GM18507 (cell line): ENCODE results near the gene CDH23.

Source experiments
- DNase-seq: peaks from one replicate; pipeline ENCODE4 v3.0.0; 2011; ENCODE audit warnings: low read depth; ENCODE audit not compliant: insufficient read length; ENCODE audit errors: extremely low spot score
- FAIRE-seq: peaks from 2 replicates; lab custom pipeline; 2011; peaks lifted over from hg19 to GRCh38; lab: Jason Lieb, UNC

Gene CDH23

DNA sequence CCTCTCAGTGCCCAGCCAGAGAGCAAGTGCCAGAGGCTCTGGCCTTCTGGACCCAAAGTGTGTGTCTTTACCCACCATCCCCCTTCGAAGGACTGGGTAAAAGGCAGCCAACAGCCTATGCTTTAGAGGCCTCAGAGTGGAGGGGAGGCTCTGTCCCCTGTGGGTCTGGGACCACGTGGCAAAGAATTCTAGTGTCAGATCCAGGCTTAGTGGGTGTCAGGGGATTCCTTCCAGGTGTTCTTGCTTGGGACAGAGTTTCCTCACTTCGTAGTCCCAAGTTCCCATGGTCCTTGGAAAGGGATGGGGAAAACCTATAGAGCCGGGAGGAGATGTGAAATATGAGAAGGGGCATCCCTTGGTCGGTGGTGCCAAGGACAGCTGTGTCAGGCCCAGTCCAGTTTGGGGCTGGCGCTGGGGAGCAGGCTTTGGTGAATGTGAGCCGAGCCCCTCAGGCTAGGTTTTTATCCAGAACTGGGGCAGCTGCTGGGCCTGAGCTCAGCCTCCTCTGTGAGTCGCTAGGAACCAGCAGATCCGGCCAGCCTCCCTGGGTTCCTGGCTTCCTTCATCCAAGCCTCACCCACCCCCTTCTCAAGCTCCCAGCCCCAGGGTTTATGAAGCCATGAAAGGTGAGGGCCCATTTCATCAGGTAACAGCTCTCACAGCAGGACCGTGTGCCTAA, 251.7 kb downstream of the CDH23 start:
- DNase-seq: no peak
- no peak for FAIRE-seq

DNA sequence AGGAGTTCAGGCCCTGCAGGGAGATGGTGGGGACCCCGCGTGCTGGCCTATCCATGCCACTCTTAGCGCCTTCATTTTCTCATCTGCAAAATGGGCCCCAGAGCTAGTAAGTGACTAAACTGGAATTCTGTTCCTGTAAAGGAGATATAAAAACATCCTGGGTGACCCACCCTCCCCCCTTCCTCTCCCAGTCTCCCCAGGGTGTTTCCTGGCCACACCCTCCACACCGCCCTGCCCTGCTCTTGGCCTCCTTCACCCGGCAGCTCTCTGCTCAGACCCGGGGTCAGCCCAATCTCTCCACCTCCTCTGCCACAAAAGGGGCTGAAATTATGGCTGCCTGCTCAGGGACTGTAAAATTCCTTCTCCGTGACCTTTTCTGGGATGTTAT, 252.2 kb downstream of the CDH23 start:
- FAIRE-seq: no peak
- no peak for DNase-seq

DNA sequence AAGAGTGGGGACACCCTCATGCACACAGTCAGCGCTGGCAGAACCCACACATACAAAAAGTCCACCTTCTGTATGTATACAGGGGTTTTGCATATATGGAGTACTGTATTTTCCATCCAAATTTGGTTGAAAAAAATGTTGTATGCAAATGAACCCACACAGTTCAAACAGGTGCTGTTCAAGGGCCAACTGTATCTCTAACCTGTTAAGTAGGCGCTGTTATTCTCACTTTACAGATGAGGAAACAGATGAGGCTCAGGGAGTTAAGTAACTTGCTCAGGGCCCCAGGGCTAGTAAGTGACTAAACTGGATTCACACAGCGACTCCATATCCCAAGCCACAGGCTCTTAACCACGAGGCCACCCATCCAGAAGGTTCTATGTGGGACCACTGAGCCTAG, 252.9 kb downstream of the CDH23 start:
- FAIRE-seq (no peak), DNase-seq (no peak)

DNA sequence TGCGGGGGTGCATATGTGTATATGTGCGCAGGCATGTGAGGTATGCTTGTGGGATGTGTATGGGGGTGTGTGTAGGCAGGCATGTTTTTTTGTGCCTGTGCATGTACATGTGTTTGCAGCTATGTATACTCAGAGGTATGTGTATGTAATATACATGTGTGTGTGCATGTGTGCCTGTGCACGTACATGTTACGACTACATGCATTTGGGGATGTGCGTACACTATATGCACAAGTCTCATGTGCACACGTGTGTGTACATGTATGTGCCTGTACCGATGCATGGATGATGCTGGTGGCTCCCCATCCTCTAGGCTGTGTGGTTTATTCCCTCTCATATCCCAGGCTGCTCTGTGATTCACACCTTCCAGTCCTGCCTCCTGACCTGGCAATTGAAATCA, 253.7 kb downstream of the CDH23 start:
- no peak for FAIRE-seq

DNA sequence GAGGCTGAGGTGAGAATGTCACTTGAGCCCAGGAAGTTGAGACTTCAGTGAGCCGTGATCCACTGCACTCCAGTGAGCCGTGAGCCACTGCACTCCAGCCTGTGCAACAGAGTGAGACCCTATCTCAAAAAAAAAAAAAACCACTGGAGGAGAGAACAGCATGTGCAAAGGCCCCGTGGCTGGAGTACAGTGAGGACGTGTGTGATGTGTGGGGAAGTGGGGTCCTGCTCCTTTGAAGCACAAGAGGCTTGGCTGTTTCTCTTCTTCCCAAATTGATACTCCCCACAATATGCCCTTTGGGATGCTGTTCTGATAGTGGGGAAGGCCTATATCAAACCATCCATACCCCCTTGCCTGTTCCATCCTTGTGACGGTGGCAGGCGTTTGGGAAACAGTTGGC, 254.7 kb downstream of the CDH23 start:
- FAIRE-seq: no peak
- DNase-seq: no peak

More for the DNA sequence above, 253.7 kb downstream of the CDH23 start:
- DNase-seq: no peak

DNA sequence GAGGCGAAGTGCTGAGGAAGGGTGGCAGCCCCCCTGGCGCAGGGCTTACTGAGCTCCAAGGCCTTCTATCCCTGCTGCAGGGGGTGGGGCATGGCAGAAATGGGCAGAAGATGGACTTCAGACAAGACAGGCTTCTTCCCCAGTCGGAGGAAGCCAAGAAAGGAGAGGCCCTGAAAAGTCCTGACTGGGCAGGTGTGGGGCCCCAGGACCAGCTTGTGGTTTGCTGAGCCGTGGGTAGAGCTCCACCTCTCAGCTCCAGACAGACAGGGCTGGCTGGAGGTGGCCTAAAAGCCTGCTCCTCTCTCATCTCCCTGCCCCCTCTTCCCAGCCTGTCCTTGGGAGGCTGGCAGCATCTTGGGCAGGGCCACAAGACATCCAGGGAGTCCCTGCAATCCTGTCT, 255.2 kb downstream of the CDH23 start:
- FAIRE-seq (no peak), DNase-seq (no peak)

DNA sequence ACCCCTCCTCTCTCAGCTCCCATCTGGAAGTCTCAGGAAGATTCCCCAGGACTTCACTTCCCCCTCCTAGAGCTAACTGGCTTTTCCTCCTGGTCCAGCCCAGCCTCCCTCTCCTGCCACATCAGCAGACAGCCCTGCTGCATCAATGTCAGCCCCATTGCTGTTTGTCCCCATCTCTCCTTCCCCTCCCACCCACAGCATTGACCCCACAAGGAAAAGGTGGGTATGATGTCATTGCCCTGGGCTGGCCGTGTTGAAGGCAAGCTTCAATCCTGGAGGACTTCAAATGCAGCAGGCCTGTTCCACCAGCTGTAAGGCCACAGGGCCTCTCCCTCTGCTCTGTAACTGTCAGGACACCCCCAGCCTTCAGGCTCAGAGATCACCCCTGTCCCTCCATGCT, 256.3 kb downstream of the CDH23 start:
- no peak for FAIRE-seq
- DNase-seq: no peak

DNA sequence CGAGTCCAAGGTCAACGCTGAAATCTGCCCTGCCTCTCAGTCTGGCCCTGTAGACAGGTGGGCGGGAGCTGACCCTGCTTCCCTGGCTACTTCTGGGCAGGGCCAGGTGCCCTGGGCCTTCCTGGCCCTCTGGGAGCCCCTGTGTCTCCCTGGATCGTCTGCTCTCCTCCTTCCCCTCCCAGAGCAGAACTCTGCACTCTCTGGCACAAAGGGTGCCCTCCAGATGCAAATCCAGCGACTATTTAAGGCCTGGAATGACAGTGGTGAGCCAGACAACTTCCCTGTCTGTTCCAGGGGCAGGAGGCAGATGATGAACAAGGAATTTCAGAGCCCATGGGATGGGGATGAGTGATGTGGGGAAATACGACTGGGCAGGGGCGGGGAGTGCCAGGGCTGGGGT, 259.5 kb downstream of the CDH23 start:
- DNase-seq (no peak), FAIRE-seq (no peak)

DNA sequence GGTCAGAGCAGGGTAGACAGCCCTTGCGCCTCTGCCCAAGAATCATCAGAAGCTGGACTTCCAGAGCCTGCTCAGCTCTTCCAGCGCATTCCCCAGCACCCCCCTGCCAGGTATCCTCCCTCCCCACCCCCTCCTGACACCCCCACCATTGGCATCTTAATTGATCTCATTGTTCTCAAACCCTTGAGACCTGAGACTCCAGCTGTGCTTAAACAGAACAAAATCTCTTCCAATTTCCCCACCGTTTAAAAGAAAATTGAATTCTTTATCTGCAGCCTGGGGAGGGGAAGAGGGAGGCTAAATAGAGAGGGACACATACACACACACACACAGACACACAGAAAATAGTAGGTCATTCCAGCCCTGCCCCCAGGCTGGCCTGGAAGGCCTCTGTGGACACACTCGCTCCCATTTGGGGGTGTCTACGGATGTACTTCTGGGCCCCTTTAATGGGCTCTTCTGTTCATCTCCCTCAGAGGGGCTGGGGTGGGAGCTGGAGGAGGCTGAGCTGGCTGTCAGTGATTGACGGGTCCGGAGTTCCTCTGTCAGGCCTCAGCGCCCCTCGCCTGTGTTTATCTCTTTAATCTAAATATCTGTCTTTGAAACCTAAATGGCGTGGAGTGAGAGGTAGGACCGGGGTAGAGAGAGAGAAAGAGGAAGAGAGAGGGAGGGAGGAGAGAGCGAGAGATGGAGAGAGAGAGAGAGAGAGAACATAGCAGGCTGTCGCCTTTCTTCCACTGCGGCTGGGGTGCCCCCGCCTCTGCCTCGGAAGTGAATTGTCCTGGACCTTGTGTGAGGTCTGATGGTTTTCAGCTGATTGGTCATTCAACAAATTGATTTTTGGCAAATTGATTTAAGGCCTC, 261.1 kb downstream of the CDH23 start:
- FAIRE-seq: no peak

DNA sequence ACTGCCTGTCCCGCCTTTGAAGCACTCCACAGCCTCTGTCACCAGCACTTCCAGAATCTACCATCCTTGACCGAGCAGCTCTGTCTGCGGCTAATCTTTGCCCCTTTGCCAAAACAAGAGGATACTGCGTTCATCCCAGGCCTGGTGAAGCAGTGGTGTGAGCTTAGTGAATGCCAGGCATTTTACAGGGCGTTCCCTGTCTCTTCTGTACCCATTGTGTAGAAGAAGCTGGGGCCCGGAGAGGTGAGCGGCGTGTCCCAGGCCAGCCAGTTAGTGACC, 261.7 kb downstream of the CDH23 start:
- no peak for DNase-seq
- FAIRE-seq: no peak

More for the DNA sequence above, 261.1 kb downstream of the CDH23 start:
- no peak for DNase-seq

DNA sequence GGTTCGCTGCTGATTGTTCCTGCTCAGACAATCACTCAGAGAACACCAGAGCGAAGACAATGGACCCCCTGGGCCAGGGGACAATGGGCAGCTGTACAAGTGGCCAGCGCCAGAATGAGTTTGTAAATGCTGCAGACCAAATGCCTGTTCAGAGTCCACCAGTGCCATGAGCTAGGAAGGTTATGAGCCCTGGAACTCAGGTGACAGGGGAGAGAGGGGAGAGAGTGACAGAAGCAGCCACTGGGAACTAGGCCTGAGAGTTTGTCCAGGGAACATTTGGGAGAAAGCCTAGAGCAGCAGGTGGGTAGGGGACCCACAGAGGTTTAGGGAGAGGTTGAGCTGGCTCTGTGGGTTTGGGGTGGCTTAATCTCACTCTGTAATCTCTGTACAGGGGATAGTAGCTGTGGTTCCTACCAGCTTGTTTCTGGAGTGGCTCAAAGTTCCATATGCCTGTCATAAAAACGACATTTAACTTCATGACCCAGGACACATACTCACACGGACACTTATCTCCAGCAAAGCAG, 262.5 kb downstream of the CDH23 start:
- FAIRE-seq (no peak), DNase-seq (no peak)

DNA sequence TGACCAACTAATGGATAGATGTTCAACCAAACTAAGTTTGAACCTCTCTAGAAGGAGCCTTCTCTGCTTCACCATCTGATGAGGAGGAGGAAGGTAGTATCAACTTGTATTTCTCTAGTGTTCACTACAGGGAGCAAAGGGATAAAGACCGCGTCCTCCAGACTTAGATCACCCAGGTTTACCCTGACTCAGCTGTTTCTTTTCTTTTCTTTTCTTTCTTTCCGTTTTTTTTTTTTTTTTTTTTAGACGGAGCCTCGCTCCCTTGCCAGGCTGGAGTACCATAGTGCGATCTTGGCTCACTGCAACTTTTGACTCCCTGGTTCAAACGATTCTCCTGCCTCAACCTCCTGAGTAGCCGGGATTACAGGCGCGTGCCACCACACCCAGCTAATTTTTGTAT, 263.0 kb downstream of the CDH23 start:
- FAIRE-seq (no peak), DNase-seq (no peak)

DNA sequence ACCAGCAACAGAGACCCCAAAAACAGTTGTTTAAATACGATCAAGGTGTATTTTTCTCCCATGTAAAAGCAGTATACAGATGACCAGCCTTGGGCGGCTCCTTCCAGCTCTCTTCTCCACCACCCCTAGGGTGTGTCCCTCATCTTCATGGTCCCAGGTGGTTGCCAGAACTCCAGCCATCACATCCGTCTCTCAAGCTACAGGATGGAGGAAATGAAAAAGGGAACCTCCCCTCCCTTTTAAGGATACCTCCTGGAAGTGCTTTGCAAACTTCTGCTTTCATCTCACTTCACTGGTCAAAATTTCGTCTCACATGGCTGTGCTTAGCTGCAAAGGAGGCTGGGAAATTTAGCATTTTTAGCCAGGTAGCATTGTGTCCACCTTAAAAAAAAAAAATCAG, 263.6 kb downstream of the CDH23 start:
- no peak for DNase-seq
- no peak for FAIRE-seq

DNA sequence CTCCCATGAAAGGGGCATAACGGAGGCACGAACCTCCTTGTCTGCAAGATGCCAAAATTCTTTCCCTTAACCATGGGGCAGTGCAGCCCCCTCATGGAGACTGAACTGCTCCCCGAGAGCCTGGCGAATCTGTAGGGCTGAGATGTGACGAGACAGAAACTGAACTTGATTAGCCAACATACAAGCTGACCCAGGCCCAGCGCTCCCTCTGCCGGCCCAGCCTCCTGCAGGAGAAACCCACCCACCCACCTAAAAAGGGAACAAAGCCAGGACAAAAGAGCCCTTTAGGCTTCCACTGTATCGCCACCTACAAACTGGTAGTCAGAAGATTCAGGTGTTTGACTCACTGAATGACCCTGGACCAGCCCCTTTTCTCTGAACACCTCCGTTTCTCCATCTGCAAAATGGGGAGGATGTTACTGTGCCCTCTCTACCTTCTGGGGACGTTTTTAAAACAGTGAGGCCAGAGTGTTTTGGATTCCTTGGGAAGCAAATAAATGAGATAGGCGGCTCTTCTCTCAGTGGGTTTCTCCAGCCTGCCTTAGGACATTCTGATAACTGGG, 264.4 kb downstream of the CDH23 start:
- DNase-seq (no peak), FAIRE-seq (no peak)

DNA sequence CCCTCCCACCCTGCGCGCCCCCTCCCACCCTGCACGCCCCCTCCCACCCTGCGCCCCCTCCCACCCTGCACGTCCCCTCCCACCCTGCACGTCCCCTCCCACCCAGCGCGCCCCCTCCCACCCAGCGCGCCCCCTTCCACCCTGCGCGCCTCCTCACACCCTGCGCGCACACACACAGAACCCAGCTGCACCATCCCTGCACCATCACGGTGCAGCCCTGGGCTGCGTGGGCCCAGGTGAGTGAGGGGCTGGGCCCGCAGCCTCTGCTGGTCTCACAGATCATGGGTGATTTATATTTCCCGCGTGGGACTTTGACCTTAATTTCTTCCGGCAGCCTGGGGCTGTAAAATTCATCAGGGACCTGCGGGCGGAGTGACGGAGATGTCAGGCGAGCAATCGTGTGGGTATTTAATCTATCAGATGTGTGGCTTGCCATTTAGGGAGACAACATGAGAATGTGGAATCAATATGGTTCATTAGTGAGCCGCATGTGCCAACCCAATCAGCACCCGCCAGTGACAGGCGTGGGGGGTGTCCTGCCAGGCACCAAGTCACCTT, 265.1 kb downstream of the CDH23 start:
- no peak for FAIRE-seq
- DNase-seq: no peak

DNA sequence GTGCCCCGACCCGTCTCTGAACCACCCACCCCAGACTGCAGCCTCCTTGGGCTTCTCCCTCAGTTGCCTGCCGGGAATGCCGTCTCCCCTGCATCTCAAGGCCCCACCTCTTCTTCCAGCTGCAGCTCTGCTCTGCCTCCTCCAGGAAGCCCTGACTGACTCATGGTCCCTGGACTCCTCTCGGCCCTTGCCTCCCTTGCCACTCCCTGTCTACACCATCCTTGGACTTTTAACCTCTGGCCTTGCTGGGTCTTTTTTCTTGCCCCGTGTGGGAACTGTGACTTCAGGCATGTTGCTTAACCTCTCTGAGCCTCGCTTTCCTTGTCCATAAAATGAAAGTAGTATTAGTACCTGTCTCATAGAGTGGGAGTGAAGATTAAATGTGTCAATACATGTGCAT, 266.6 kb downstream of the CDH23 start:
- DNase-seq: no peak
- FAIRE-seq: no peak

DNA sequence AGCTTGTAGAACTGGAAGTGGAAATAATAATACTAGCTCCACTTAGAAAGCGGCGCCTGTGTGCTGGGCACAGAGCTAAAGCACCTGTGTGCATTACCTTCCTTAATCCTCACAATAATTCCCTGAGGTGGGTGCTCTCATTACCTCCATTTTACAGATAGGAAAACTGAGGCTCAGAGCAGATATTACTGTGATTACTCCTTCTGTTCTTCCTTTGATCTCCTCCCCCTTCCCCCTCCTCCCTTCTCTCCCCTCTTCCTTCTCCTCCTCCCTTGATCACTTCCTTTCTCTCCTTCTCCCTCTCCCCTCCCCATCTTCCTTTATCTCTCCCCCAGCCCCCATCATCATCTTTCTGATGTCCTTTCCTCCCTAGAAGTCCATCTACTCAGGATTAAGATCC, 267.9 kb downstream of the CDH23 start:
- DNase-seq (no peak), FAIRE-seq (no peak)

DNA sequence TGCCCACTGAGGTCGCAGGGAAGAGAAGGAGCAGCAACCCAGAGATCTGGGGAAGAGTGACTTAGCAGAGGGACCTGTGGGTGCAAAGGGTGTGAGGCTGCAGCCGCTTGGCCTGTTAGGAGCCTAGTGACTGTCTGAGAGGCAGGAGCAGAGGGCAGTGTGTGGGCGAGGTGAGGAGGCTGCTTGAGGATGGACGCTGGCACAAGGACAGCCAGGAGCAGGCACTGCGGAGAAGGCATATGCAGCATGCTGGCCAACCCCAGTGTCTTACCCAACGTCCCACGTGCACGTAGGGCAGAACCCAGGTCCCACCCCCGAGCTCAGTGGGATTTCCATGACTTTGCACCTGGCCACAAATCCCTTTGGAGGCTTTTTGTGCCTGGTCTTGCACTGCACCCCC, 268.7 kb downstream of the CDH23 start:
- FAIRE-seq (no peak), DNase-seq (no peak)

DNA sequence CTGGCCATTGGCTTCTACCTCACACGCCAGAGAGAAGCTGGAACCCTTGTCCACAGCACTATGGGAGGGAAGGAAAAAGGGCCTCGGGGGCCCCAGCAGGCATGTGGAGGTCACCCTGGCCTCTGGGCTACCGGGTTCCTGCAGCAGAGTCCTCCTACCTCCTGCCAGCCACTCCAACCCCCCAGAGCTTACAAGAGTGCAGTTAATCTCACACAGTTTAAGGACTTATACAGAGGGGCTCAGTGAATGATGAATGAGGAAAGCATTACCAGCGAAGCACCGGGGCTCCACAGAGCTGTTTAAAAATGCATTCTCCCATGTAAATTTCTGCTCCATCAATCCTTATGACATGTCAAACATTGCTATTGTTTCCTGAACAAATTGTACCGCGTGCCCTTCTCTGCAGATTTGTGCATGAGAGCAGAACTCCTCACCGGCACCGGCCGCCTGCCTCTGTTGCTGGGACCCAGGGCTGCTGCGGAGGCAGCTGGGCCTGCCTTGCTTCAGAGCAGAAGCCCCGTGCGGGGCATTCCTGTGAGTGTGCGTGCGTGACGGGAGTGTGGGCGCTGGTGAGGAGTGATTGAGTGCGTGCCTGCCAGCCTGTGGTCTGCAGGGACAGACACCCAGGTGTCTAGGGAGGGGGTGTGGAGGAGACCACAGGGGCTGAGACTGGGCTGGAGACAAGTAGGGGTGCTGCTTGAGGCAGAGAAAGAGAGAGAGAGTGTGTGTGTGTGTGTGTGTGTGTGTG, 270.1 kb downstream of the CDH23 start:
- FAIRE-seq: no peak

DNA sequence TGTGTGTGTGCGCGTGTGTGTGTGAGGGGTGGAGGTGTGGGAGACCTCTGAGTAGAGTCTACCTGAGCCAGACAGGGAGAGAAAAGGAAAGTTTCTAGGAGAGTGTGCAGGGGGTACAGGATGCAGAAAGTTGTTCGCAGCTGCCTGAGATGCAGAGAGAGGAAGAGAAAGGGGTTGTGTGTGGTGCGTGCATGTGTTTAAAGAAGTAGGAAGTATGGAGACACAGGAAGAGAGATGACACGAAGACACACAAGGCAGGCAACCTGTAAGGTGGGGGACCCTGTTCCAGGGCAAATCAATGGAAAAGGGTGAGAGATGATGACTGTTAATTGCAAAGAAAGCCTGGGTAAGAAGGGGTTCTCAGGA, 270.6 kb downstream of the CDH23 start:
- DNase-seq (no peak), FAIRE-seq (no peak)

More for the DNA sequence above, 270.1 kb downstream of the CDH23 start:
- no peak for DNase-seq
